WTC11 (cell line): ENCODE results near the gene ZNF282.

Experiments
- CREB1 ChIP-seq: sonication (generic); formaldehyde crosslinking; IDR thresholded peaks from 2 replicates; pipeline ENCODE4 v1.8.0; 2023; ENCODE audit warnings: mild to moderate bottlenecking, missing genetic modification reagents
- CTCF ChIP-seq: fragments of 200-600 bp; IDR thresholded peaks from 2 replicates; pipeline ENCODE4 v1.8.0; 2022; ENCODE audit warnings: antibody characterized with exemption
- NR2C2 ChIP-seq: sonication (generic); formaldehyde crosslinking; IDR thresholded peaks from 2 replicates; pipeline ENCODE4 v1.8.0; 2022; ENCODE audit warnings: mild to moderate bottlenecking, missing genetic modification reagents
- ZNF138 ChIP-seq: sonication (generic); formaldehyde crosslinking; conservative IDR thresholded peaks from 2 replicates; pipeline ENCODE4 v1.8.1; 2022; ENCODE audit warnings: mild to moderate bottlenecking, moderate library complexity, missing genetic modification reagents

- TF ChIP-seq CTCF = no peak
- no peak for TF ChIP-seq CREB1 (CRISPR knock-in tag)
- TF ChIP-seq NR2C2 (CRISPR knock-in tag) = no peak
- no peak for TF ChIP-seq ZNF138
These were observed 66.0 kb downstream of the ZNF282 start for GRCh38 chr7:149261316-149261828.
